NK-92 treated with Interleukin-12 subunit alpha and Interleukin-12 subunit beta, amount 100 ng/mL, for 24 hours (cell line): Measurements from ENCODE around the gene NBPF6.
"Not testable (repeated sequence)": the region's sequence is repeated elsewhere in the genome, so short reads cannot be mapped to it uniquely, and the experiment has no call there.

Experiments used
- DNase-seq: peaks from one replicate; lab custom pipeline; 2025; lab: John Stamatoyannopoulos, UW

NBPF6 gene

GRCh38 chr1:108450043-108450442, at the start of gene NBPF6:
Gene NBPF6 (plus strand): TSS chr1:108450343. CDS start chr1:108450602, 259 bp downstream.
- not testable (repeated sequence) for DNase-seq

GRCh38 chr1:108411098-108411833, 38.9 kb upstream of the NBPF6 start:
- not testable (repeated sequence) for DNase-seq

- not testable (repeated sequence) for DNase-seq
Measured at GRCh38 chr1:108420129-108420528, 30.0 kb upstream of the NBPF6 start.

- not testable (repeated sequence) for DNase-seq
Measured at GRCh38 chr1:108421061-108421916, 28.9 kb upstream of the NBPF6 start.

GRCh38 chr1:108426877-108427276, 23.3 kb upstream of the NBPF6 start:
- DNase-seq, result not testable (repeated sequence)

GRCh38 chr1:108432002-108432401, 18.1 kb upstream of the NBPF6 start:
- DNase-seq, result not testable (repeated sequence)

GRCh38 chr1:108433404-108433803, 16.7 kb upstream of the NBPF6 start:
- not testable (repeated sequence) for DNase-seq

GRCh38 chr1:108438536-108438935, 11.6 kb upstream of the NBPF6 start:
- not testable (repeated sequence) for DNase-seq

GRCh38 chr1:108454521-108454920, 4.4 kb downstream of the NBPF6 start:
- DNase-seq, result not testable (repeated sequence)

GRCh38 chr1:108458661-108459060, 8.5 kb downstream of the NBPF6 start:
- DNase-seq, result not testable (repeated sequence)

GRCh38 chr1:108461758-108462157, 11.6 kb downstream of the NBPF6 start:
- DNase-seq, result not testable (repeated sequence)

GRCh38 chr1:108463962-108464361, 13.8 kb downstream of the NBPF6 start:
- DNase-seq, result not testable (repeated sequence)

- DNase-seq, result not testable (repeated sequence)
Measured at GRCh38 chr1:108466166-108466565, 16.0 kb downstream of the NBPF6 start.

- DNase-seq, result not testable (repeated sequence)
Measured at GRCh38 chr1:108467155-108467554, 17.0 kb downstream of the NBPF6 start.

GRCh38 chr1:108470750-108471149, 20.6 kb downstream of the NBPF6 start:
- DNase-seq, result not testable (repeated sequence)

GRCh38 chr1:108474516-108474915, 24.4 kb downstream of the NBPF6 start:
- not testable (repeated sequence) for DNase-seq

- DNase-seq, result no peak
Measured at GRCh38 chr1:108478429-108479015, 28.4 kb downstream of the NBPF6 start.

- no peak for DNase-seq
Measured at GRCh38 chr1:108482708-108483107, 32.6 kb downstream of the NBPF6 start.

GRCh38 chr1:108485990-108486389, 35.8 kb downstream of the NBPF6 start:
- not testable (repeated sequence) for DNase-seq

GRCh38 chr1:108486707-108487106, 36.6 kb downstream of the NBPF6 start:
- DNase-seq, result not testable (repeated sequence)

GRCh38 chr1:108495008-108495407, 44.9 kb downstream of the NBPF6 start:
- DNase-seq, result not testable (repeated sequence)

- not testable (repeated sequence) for DNase-seq
Measured at GRCh38 chr1:108496856-108497255, 46.7 kb downstream of the NBPF6 start.
